Loucy (cell line): ENCODE data around the gene CXCR6.

Experiments
- H2AFZ ChIP-seq: fragments of 200-600 bp; sonication (generic); 2 replicates; pipeline ENCODE4 v1.6.0; 2016; ENCODE audit warnings: antibody characterized with exemption, mild to moderate bottlenecking, low read length, moderate library complexity
- H3F3A ChIP-seq: fragments of 200-600 bp; 2 replicates; pipeline ENCODE4 v1.6.0; 2016; ENCODE audit warnings: antibody characterized with exemption, low read depth, mild to moderate bottlenecking
- H3K27me3 ChIP-seq: fragments of 200-600 bp; sonication (generic); 2 replicates; pipeline ENCODE4 v1.6.1; 2014; ENCODE audit warnings: low read length, mild to moderate bottlenecking; ENCODE audit not compliant: insufficient read depth, poor library complexity, severe bottlenecking
- H3K36me3 ChIP-seq: fragments of 200-600 bp; sonication (generic); 2 replicates; pipeline ENCODE4 v1.6.1; 2016; ENCODE audit warnings: low read length; ENCODE audit not compliant: insufficient read depth
- H3K4me1 ChIP-seq: fragments of 200-600 bp; sonication (generic); 2 replicates; pipeline ENCODE4 v1.5.1; 2014; ENCODE audit warnings: low read length, mild to moderate bottlenecking; ENCODE audit not compliant: insufficient read depth, poor library complexity, severe bottlenecking
- H3K4me2 ChIP-seq: fragments of 200-600 bp; sonication (generic); 2 replicates; pipeline ENCODE4 v1.6.0; 2014; ENCODE audit warnings: antibody characterized with exemption, low read length, low read depth, mild to moderate bottlenecking; ENCODE audit not compliant: poor library complexity, severe bottlenecking
- H3K4me3 ChIP-seq: fragments of 200-600 bp; sonication (generic); 2 replicates; pipeline ENCODE4 v1.5.1; 2014; ENCODE audit warnings: low read length, mild to moderate bottlenecking, mixed read lengths; ENCODE audit not compliant: poor library complexity, severe bottlenecking
- H3K79me2 ChIP-seq: fragments of 200-600 bp; sonication (generic); 2 replicates; pipeline ENCODE4 v1.6.1; 2014; ENCODE audit warnings: low read length; ENCODE audit not compliant: insufficient read depth
- H3K9ac ChIP-seq: fragments of 200-600 bp; sonication (generic); 2 replicates; pipeline ENCODE4 v1.6.0; 2014; ENCODE audit warnings: mild to moderate bottlenecking, low read depth, low read length, moderate library complexity; ENCODE audit not compliant: poor library complexity, severe bottlenecking
- H3K9me2 ChIP-seq: fragments of 200-600 bp; sonication (generic); replicated peaks from 2 replicates; pipeline ENCODE4 v1.6.1; 2016; ENCODE audit warnings: low read depth, low read length, mixed read lengths
- H3K9me3 ChIP-seq: fragments of 200-600 bp; sonication (generic); 2 replicates; pipeline ENCODE4 v1.6.1; 2014; ENCODE audit warnings: mild to moderate bottlenecking, antibody characterized with exemption, low read length, low read depth; ENCODE audit not compliant: insufficient read depth
- H4K20me1 ChIP-seq: fragments of 200-600 bp; sonication (generic); 2 replicates; pipeline ENCODE4 v1.6.0; 2014; ENCODE audit warnings: antibody characterized with exemption, low read length, mild to moderate bottlenecking; ENCODE audit not compliant: insufficient read depth, poor library complexity, severe bottlenecking
- EZH2phosphoT487 ChIP-seq: fragments of 200-600 bp; IDR thresholded peaks from 2 replicates; pipeline ENCODE4 v1.6.1; 2018; ENCODE audit warnings: antibody characterized with exemption, mild to moderate bottlenecking, moderate library complexity, borderline replicate concordance
- TF ChIP-seq, protein P1 (sequence below): fragments of 200-600 bp; sonication (generic); conservative IDR thresholded peaks from 2 replicates; pipeline ENCODE4 v1.5.1; 2014; ENCODE audit warnings: mild to moderate bottlenecking, antibody characterized with exemption, low read length

The CXCR6 gene

GRCh38 chr3:45946875-45947274 is 3.6 kb downstream of the CXCR6 start:
- H3K4me1 ChIP-seq: peaks cover 27% of the 10 kb centered on the region
- TF ChIP-seq EZH2phosphoT487: no peak
- TF ChIP-seq, protein P1, sequence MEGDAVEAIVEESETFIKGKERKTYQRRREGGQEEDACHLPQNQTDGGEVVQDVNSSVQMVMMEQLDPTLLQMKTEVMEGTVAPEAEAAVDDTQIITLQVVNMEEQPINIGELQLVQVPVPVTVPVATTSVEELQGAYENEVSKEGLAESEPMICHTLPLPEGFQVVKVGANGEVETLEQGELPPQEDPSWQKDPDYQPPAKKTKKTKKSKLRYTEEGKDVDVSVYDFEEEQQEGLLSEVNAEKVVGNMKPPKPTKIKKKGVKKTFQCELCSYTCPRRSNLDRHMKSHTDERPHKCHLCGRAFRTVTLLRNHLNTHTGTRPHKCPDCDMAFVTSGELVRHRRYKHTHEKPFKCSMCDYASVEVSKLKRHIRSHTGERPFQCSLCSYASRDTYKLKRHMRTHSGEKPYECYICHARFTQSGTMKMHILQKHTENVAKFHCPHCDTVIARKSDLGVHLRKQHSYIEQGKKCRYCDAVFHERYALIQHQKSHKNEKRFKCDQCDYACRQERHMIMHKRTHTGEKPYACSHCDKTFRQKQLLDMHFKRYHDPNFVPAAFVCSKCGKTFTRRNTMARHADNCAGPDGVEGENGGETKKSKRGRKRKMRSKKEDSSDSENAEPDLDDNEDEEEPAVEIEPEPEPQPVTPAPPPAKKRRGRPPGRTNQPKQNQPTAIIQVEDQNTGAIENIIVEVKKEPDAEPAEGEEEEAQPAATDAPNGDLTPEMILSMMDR: no peak
- no peak overlapping the region for H3K9ac ChIP-seq
- no peaks in the 10 kb centered on the region for H3F3A ChIP-seq
- H3K4me3 ChIP-seq: no peak overlapping the region
- H2AFZ ChIP-seq: no peak overlapping the region
- peaks cover 29% of the 10 kb centered on the region; the same call in 1 of the 2 replicates for H3K36me3 ChIP-seq
- H4K20me1 ChIP-seq: no peaks in the 10 kb centered on the region
- no peak overlapping the region for H3K4me2 ChIP-seq
- H3K79me2 ChIP-seq: no peaks in the 10 kb centered on the region
- no peaks in the 10 kb centered on the region for H3K27me3 ChIP-seq
- no peaks in the 10 kb centered on the region for H3K9me2 ChIP-seq
- no peaks in the 10 kb centered on the region for H3K9me3 ChIP-seq

- Histone ChIP-seq H3K9me3 (no peaks in the 10 kb centered on the region), H3K4me3 (no peak overlapping the region), H3K4me2 (no peak overlapping the region), H3K36me3 (peaks cover 34% of the 10 kb centered on the region; the same call in 1 of the 2 replicates), H3K9me2 (no peaks in the 10 kb centered on the region), H3K4me1 (peaks cover 24% of the 10 kb centered on the region), H4K20me1 (no peaks in the 10 kb centered on the region), H3K9ac (no peak overlapping the region), H3K79me2 (no peaks in the 10 kb centered on the region), H3K27me3 (no peaks in the 10 kb centered on the region), H2AFZ (no peak overlapping the region), H3F3A (no peaks in the 10 kb centered on the region)
- TF ChIP-seq, protein P1: no peak
- no peak for TF ChIP-seq EZH2phosphoT487
These were observed 4.1 kb downstream of the CXCR6 start for GRCh38 chr3:45947361-45947760.

GRCh38 chr3:45948311-45948781 is 5.1 kb downstream of the CXCR6 start:
- no peak overlapping the region for H3K9ac ChIP-seq
- peaks cover 14% of the 10 kb centered on the region for H3K4me1 ChIP-seq
- H3K27me3 ChIP-seq: no peaks in the 10 kb centered on the region
- no peaks in the 10 kb centered on the region for H3F3A ChIP-seq
- no peaks in the 10 kb centered on the region for H4K20me1 ChIP-seq
- TF ChIP-seq, protein P1: no peak
- no peak for TF ChIP-seq EZH2phosphoT487
- no peak overlapping the region for H3K4me3 ChIP-seq
- H2AFZ ChIP-seq: no peak overlapping the region
- H3K36me3 ChIP-seq: peaks cover 44% of the 10 kb centered on the region; the same call in 1 of the 2 replicates
- H3K79me2 ChIP-seq: no peaks in the 10 kb centered on the region
- no peak overlapping the region for H3K4me2 ChIP-seq
- no peaks in the 10 kb centered on the region for H3K9me2 ChIP-seq
- no peaks in the 10 kb centered on the region for H3K9me3 ChIP-seq
